Thyroid gland (tissue), 4 donors: ENCODE data around the gene STX2. TPM values are rescaled to one million over a fixed set of nuclear protein-coding genes. Genes with fewer than 3 reads are reported as not detected.
A peak's percentile ranks its signal among the peaks of the same experiment; 100 is the strongest.
"Not testable (repeated sequence)": the region's sequence is repeated elsewhere in the genome, so short reads cannot be mapped to it uniquely, and the experiment has no call there.

Experiments used
- DNase-seq, 2 donors: peaks; one replicate each; pipeline ENCODE4 v3.0.0-alpha.2; 2019
- H3K27ac ChIP-seq, 3 donors: fragments of 200-600 bp; sonication (generic); 1 replicate in 2 of 3; 2 replicates in 1 of 3; pipeline ENCODE4 v1.5.1; 2016 to 2019; ENCODE audit warnings: mild to moderate bottlenecking in 1 of 3, moderate library complexity in 1 of 3
- H3K27me3 ChIP-seq: fragments of 200-600 bp; sonication (generic); one replicate; pipeline ENCODE4 v1.5.1; 2019
- H3K36me3 ChIP-seq, 2 donors: fragments of 200-600 bp; sonication (generic); one replicate each; pipeline ENCODE4 v1.5.1; 2016 to 2019
- H3K4me1 ChIP-seq, 2 donors: fragments of 200-600 bp; sonication (generic); one replicate each; pipeline ENCODE4 v1.5.1; 2017 to 2019
- H3K4me3 ChIP-seq, 3 donors: fragments of 200-600 bp; sonication (generic); replicated peaks in 1 of 3; 1 replicate in 2 of 3; 2 replicates in 1 of 3; pipeline ENCODE4 v1.5.1; 2016; ENCODE audit warnings: mild to moderate bottlenecking in 1 of 3
- H3K9me3 ChIP-seq: fragments of 200-600 bp; sonication (generic); one replicate; pipeline ENCODE4 v1.5.1; 2017
- CTCF ChIP-seq, 6 experiments: fragments of 200-600 bp in 3 of 6; fragments of 450-650 bp in 3 of 6; sonication (generic) in 3 of 6; IDR thresholded peaks; one replicate each; pipeline ENCODE4 v1.5.1; 2016 to 2019; ENCODE audit warnings: antibody characterized with exemption in 6 of 6, mild to moderate bottlenecking in 2 of 6, inconsistent platforms in 1 of 6, moderate library complexity in 1 of 6
- POLR2A ChIP-seq, 2 donors: fragments of 450-650 bp; IDR thresholded peaks; one replicate each; pipeline ENCODE4 v1.6.1; 2017; ENCODE audit warnings: antibody characterized with exemption in 2 of 2, mild to moderate bottlenecking in 2 of 2, moderate library complexity in 1 of 2
- WGBS, 2 donors: methylation state at CpG; one replicate each; pipeline ENCODE4 v1.1.5; 2017; 5-methylcytosine and 5-hydroxymethylcytosine counted together
- intact Hi-C: fragments of 100-400 bp; cut with DNase I; formaldehyde crosslinking; loops from one replicate; pipeline ENCODE4 v1.15.1; 2023
- total RNA-seq, 4 donors: library from RNA; depleted of rRNA; stranded (reverse); fragments of >200 nt; gene quantifications; one replicate each; pipeline ENCODE4 v1.2.3, GENCODE V29; 2016

Gene STX2
- total RNA-seq, 4 donors from 2014 or later: 18.0 to 43.0 (median 26.1) TPM

- H3K36me3 ChIP-seq: no peaks in the 10 kb centered on the region
- intact Hi-C loops: no loop called here
- H3K27ac ChIP-seq: no peak overlapping the region
- WGBS, 2 donors: 86 to 93% methylated on average over 4 of the region's 4 CpGs
- no peak for TF ChIP-seq POLR2A (IDR thresholded peaks at IDR 0.05)
- TF ChIP-seq CTCF (IDR thresholded peaks at IDR 0.05): no peak
- H3K4me3 ChIP-seq: no peak overlapping the region
- no peaks in the 10 kb centered on the region for H3K27me3 ChIP-seq
- no peaks in the 10 kb centered on the region for H3K4me1 ChIP-seq
- no peaks in the 10 kb centered on the region for H3K9me3 ChIP-seq
- no peak for DNase-seq
These were observed 19.0 kb upstream of the STX2 start for GRCh38 chr12:130858084-130858483.

GRCh38 chr12:130856088-130856487 is 17.0 kb upstream of the STX2 start:
- Histone ChIP-seq H3K27ac (no peak overlapping the region), H3K36me3 (no peaks in the 10 kb centered on the region), H3K27me3 (no peaks in the 10 kb centered on the region), H3K4me3 (no peak overlapping the region), H3K9me3 (no peaks in the 10 kb centered on the region), H3K4me1 (no peaks in the 10 kb centered on the region)
- intact Hi-C loops: no loop called here
- TF ChIP-seq CTCF (IDR thresholded peaks at IDR 0.05) (no peak), POLR2A (IDR thresholded peaks at IDR 0.05) (no peak)
- no peak for DNase-seq
- WGBS, 2 donors: 92 to 94% methylated on average over 4 of the region's 4 CpGs

- no peak overlapping the region for H3K4me3 ChIP-seq
- no peaks in the 10 kb centered on the region for H3K9me3 ChIP-seq
- intact Hi-C loops: no loop called here
- H3K27me3 ChIP-seq: no peaks in the 10 kb centered on the region
- H3K4me1 ChIP-seq: peaks cover 12 to 23% of the 10 kb centered on the region in 2 donors
- WGBS, 2 donors: 70 to 71% methylated on average over 12 of the region's 12 CpGs
- DNase-seq: no peak
- no peaks in the 10 kb centered on the region for H3K36me3 ChIP-seq
- TF ChIP-seq POLR2A (IDR thresholded peaks at IDR 0.05) (no peak), CTCF (IDR thresholded peaks at IDR 0.05) (no peak)
- H3K27ac ChIP-seq: peak overlapping the region; percentile 75 to 90 (median 84)
These were observed 11.5 kb upstream of the STX2 start for GRCh38 chr12:130850418-130851021.

GRCh38 chr12:130849561-130850417 is 10.7 kb upstream of the STX2 start:
- intact Hi-C loops: no loop called here
- no peaks in the 10 kb centered on the region for H3K9me3 ChIP-seq
- H3K4me3 ChIP-seq: no peak overlapping the region
- WGBS, 2 donors: 36 to 41% methylated on average over 7 of the region's 7 CpGs
- H3K27ac ChIP-seq: peak overlapping the region; percentile 75 to 90 (median 84)
- DNase-seq: peak; percentile 62 to 63
- no peaks in the 10 kb centered on the region for H3K36me3 ChIP-seq
- TF ChIP-seq CTCF (IDR thresholded peaks at IDR 0.05): no peak
- TF ChIP-seq POLR2A (IDR thresholded peaks at IDR 0.05): no peak
- no peaks in the 10 kb centered on the region for H3K27me3 ChIP-seq
- peaks cover 12 to 23% of the 10 kb centered on the region in 2 donors for H3K4me1 ChIP-seq

GRCh38 chr12:130848785-130849305 is 9.8 kb upstream of the STX2 start:
- H3K9me3 ChIP-seq, intact Hi-C loops: not testable (repeated sequence)
- 75 to 88% methylated on average over 1 of the region's 1 CpG for WGBS, 2 donors

GRCh38 chr12:130848105-130848504 is 9.1 kb upstream of the STX2 start:
- H3K9me3 ChIP-seq, H3K36me3 ChIP-seq, H3K27me3 ChIP-seq, intact Hi-C loops, DNase-seq, H3K4me3 ChIP-seq: not testable (repeated sequence)
- Histone ChIP-seq H3K27ac (peak overlapping the region in 2 of 3 donors; percentile 75 to 84), H3K4me1 (peaks cover 12 to 23% of the 10 kb centered on the region in 2 donors)
- 84 to 96% methylated on average over 6 of the region's 6 CpGs for WGBS, 2 donors

More at GRCh38 chr12:130848785-130849305, 9.8 kb upstream of the STX2 start:
- not testable (repeated sequence) for H3K27me3 ChIP-seq, DNase-seq, H3K4me3 ChIP-seq, H3K36me3 ChIP-seq
- H3K27ac ChIP-seq: peak overlapping the region; percentile 75 to 90 (median 84)
- H3K4me1 ChIP-seq: peaks cover 12 to 23% of the 10 kb centered on the region in 2 donors
